HG03575 (cell line): ENCODE results near the gene RUNX1.

ENCODE experiments used
- ATAC-seq: cut with Tn5 transposase; IDR thresholded peaks from one replicate; pipeline ENCODE4 v1.9.1; 2021; ENCODE audit not compliant: unreplicated experiment, insufficient number of reproducible peaks, low FRiP score; ENCODE audit errors: extremely low read depth

RUNX1 gene

GRCh38 chr21:34915364-34915841 is 133.7 kb downstream of the RUNX1 start:
- ATAC-seq: no peak

GRCh38 chr21:34914239-34914638 is 134.9 kb downstream of the RUNX1 start:
- no peak for ATAC-seq

DNA sequence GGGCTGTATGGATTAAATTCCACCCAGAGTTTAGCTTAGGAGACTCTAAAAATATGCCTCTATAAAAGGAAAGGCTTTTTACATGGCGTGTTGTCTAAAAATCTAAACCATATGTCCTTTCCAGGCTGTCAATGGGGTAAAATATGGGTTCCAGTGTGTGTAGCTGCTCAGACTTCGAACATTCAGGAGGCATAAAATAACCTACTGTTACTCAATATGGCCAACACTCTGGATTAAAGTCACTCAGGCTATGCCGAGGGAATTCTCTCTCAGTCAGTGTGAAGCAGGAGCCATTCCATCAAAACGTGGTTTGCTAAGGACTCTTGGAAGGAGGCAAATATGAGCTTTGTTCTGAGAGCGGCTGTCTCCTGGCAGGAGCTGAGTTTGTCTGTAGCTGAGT is 135.3 kb downstream of the RUNX1 start:
- no peak for ATAC-seq

DNA sequence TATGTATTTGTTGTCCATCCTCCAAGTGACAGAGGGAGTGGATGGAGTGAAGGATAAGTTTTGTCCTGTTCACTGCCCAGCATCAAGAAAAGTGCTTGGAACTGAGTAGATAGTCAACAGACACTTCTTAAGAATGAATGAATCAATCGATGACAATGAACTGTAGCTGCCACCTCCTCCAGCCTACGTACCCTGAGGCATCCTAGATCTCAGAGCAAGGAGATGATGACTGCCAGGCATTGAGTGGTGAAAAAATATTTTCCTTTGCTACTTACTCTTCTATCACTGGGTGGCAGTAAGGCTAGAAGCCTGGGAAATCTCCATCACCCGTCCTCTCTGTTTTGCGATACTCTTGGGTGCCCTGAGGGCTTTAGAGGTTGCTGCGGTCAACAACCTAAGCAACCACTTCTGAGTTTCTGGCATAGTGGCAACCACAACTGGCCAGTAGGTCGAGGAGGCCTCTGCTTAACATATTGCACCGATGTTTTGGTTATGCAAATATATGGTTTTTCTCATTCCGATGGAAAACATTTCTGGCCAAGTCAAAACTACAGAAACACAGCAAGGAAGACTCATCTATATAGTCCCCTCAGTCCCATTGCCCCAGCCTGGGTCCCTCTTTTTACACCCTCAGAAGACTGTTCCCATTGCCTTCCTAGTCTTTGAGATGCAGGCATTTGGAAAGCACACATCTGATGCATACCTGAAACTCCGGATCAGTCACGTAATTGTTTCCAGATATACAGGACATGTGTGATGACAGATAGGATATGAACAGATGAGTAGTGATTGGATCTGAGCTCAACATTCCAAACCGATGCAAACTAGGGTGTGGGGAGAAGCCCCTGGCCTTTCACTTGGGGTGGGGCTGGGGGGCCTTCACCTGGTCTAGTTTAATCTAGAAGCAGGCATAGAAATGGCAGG is 136.8 kb downstream of the RUNX1 start:
- ATAC-seq: no peak

- ATAC-seq: no peak
Observed at GRCh38 chr21:34911360-34911759, 137.7 kb downstream of the RUNX1 start.

- no peak for ATAC-seq
Observed at GRCh38 chr21:34910396-34910795, 138.7 kb downstream of the RUNX1 start.

GRCh38 chr21:34909492-34910292 is 139.4 kb downstream of the RUNX1 start:
- no peak for ATAC-seq

- no peak for ATAC-seq
Observed at GRCh38 chr21:34908419-34909055, 140.6 kb downstream of the RUNX1 start.

GRCh38 chr21:34907461-34908418 is 141.4 kb downstream of the RUNX1 start:
- ATAC-seq: no peak

DNA sequence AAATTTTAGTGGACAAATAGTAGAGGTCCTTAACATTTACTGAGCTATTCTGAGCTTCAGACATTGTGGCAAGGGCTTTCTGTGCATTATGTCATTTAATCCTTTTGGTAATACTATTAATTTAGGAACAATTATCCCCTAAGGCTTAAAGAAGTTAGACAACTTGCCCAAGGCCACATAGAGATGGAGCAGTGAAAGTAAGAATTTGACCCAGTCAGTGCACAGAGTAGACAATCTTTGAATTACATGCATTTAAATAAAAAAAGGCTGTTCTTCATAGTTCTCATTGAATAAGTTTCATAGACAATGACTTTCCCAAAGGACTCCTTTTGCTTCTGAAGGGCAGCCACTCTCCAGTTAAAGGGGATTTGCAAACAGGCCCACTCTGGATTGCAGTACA is 142.7 kb downstream of the RUNX1 start:
- no peak for ATAC-seq

DNA sequence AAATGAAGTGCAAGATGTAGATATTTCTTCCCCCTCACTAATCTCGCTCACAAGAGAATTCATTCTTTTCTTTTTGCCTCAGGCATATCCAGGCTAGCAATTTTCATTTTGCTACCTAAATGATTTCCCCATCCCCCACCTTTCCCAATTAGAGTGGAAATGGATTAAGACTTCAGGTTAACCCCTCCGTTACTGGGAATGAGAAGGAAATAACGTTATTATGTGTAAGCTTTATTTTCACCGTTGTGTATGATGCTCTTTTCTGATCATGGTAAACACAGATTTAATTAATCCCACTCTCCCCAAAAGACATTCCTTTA is 143.9 kb downstream of the RUNX1 start:
- no peak for ATAC-seq

GRCh38 chr21:34904526-34905217 is 144.4 kb downstream of the RUNX1 start:
- ATAC-seq: no peak

DNA sequence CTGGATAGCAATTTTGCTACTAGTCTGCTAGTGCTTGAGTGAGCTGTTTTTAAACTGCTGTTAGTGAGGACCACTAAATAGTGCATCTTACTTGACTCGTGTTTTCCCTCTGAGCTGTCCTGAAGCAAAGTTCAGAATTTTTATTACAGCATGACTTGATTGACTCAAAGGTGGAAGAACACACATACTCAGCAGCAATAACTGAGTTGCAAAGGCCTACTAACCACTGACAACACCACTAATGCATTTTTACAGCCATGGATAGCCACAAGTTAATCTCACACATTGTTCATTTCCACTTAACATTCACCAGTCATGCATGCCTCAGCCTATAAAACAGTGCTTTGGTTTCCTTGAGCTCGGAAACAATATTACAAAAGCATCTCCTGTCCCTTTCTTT is 148.7 kb downstream of the RUNX1 start:
- no peak for ATAC-seq

DNA sequence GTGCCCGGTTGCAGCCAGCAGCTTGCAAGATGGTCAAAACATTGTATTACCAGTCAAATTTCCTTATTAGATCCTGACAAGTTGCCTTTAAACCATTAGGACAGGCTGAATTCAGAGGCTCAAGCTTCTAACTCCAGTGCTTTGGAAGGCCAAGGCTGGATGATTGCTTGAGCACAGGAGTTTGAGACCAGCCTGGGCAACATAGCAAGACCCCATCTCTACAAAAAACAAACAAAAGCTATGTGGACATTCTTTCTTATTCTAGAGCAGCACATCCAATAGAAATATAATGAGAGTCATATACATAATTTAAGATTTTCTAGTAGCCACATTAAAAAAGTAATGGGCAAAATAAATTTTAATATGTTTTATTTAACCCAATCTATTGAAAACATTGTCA is 149.3 kb downstream of the RUNX1 start:
- no peak for ATAC-seq

DNA sequence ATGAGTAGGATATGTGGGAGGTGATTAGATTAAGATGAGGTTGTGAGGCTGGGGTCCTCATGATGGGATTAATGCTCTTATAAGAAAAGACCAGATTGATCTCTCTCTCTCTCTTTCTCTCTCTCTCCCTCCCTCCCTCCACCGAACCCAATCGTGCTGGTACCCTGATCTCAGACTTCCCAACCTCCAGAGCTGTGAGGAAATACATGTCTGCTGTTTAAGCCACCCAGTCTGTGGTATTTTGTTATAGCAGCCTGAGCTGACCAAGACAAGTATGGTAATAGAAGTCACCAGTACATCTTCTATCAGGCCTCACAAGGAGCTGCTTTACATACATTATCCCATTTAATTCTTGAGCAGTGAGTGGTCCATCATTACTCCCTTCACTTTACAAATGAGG is 149.8 kb downstream of the RUNX1 start:
- no peak for ATAC-seq

DNA sequence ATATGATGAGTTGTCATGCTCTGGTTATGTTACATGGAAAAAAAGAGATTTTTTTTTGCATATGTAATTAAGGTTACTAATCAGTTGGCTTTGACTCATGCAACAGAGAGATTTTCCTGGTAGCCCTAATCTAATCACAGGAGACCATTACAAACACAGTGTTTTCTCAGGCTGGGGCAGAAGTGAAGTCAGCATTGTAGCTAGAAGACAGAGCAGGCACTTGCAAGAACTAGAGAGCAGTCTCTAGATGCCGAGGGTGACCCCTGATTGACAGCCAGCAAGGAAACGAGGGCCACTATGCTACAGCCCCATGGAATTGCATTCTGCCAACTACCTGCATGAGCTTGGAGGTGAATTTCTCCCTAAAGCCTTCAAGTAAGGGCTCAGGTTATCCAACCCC is 151.3 kb downstream of the RUNX1 start:
- no peak for ATAC-seq

DNA sequence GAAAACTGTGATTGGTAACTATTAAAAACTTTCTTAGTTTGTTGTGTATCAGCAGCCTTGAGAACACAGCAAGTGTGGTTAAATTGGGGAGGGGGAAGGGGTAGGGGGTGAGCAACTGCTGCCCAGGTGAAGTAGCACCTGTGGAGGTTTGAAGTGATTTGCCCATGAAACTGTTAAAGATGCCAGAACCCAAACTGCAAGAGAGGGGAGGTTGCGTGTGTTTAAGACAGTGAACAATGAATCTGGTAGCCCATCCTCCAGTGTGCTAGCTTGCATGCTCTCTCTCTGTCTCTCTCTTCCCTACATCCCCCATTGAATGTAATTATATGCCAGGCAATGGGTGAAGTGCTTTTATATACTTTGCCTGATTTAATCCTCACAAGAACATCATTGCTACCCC is 154.7 kb downstream of the RUNX1 start:
- no peak for ATAC-seq

GRCh38 chr21:34892209-34892608 is 156.9 kb downstream of the RUNX1 start:
- no peak for ATAC-seq
